GM12873 (cell line): ENCODE data around the gene APMAP.

ENCODE experiments used
- CTCF ChIP-seq: IDR thresholded peaks from 2 replicates; pipeline ENCODE4 v1.5.1; 2012; ENCODE audit warnings: low read depth, mild to moderate bottlenecking, moderate library complexity, low read length, control low read depth; ENCODE audit not compliant: insufficient read depth; ENCODE audit errors: missing control alignments

The APMAP gene

GRCh38 chr20:25023356-25023755, 30.8 kb upstream of the APMAP start:
- TF ChIP-seq CTCF: no peak

- TF ChIP-seq CTCF: no peak
Observed at GRCh38 chr20:25022680-25023079, 30.1 kb upstream of the APMAP start.

GRCh38 chr20:25021336-25021735, 28.8 kb upstream of the APMAP start:
- TF ChIP-seq CTCF: no peak

GRCh38 chr20:25020901-25021301, 28.4 kb upstream of the APMAP start:
- TF ChIP-seq CTCF: no peak

GRCh38 chr20:25020345-25020744, 27.8 kb upstream of the APMAP start:
- TF ChIP-seq CTCF: no peak

GRCh38 chr20:25019381-25020155, 27.0 kb upstream of the APMAP start:
- TF ChIP-seq CTCF: no peak

- no peak for TF ChIP-seq CTCF
Observed at GRCh38 chr20:25018841-25019240, 26.3 kb upstream of the APMAP start.
